Progenitor cell of endocrine pancreas (in vitro differentiated cells): ENCODE measurements around the gene SIX3. TPM values are rescaled to one million over a fixed set of nuclear protein-coding genes. Genes with fewer than 3 reads are reported as not detected.
A peak's percentile ranks its signal among the peaks of the same experiment; 100 is the strongest.

Experiments
- DNase-seq: peaks from one replicate; pipeline ENCODE4 v3.0.0; 2021; ENCODE audit warnings: low spot score; ENCODE audit not compliant: unreplicated experiment
- H3K27ac Mint-ChIP-seq: 2 replicates; pipeline ENCODE4 v1.8.0; 2021; ENCODE audit warnings: mild to moderate bottlenecking, moderate library complexity, mixed read lengths
- H3K27me3 Mint-ChIP-seq: 2 replicates; pipeline ENCODE4 v1.8.0; 2021; ENCODE audit warnings: mixed read lengths
- H3K36me3 Mint-ChIP-seq: 2 replicates; pipeline ENCODE4 v1.8.0; 2022; ENCODE audit warnings: mixed read lengths; ENCODE audit not compliant: insufficient read depth
- H3K4me1 Mint-ChIP-seq: 2 replicates; pipeline ENCODE4 v1.8.0; 2021; ENCODE audit warnings: low read depth, mixed read lengths
- H3K4me3 Mint-ChIP-seq: 2 replicates; pipeline ENCODE4 v1.8.0; 2021; ENCODE audit warnings: low read depth, mild to moderate bottlenecking, moderate library complexity, mixed read lengths
- H3K9me3 Mint-ChIP-seq: 2 replicates; pipeline ENCODE4 v1.8.0; 2021; ENCODE audit warnings: low read depth, mixed read lengths
- CTCF ChIP-seq: fragments of 200-600 bp; sonication (generic); IDR thresholded peaks from one replicate; pipeline ENCODE4 v1.5.0; 2021; ENCODE audit warnings: antibody characterized with exemption, mild to moderate bottlenecking; ENCODE audit not compliant: unreplicated experiment
- total RNA-seq: library from RNA; stranded (reverse); gene quantifications from 2 replicates; pipeline ENCODE4 v1.2.1, GENCODE V29; 2021

The SIX3 gene
- total RNA-seq, 1 donor from 2014 or later = not detected

GRCh38 chr2:44962176-44962695 lies 20.7 kb downstream of the SIX3 start:
- H3K4me1 Mint-ChIP-seq = no peaks in the 10 kb centered on the region
- DNase-seq = no peak
- no peaks in the 10 kb centered on the region for H3K9me3 Mint-ChIP-seq
- H3K4me3 Mint-ChIP-seq = no peak overlapping the region
- TF ChIP-seq CTCF = no peak
- H3K27me3 Mint-ChIP-seq = peaks cover 73% of the 10 kb centered on the region
- H3K36me3 Mint-ChIP-seq = no peaks in the 10 kb centered on the region
- H3K27ac Mint-ChIP-seq = no peak overlapping the region

- H3K4me3 Mint-ChIP-seq = no peak overlapping the region
- H3K27me3 Mint-ChIP-seq = peaks cover 70% of the 10 kb centered on the region
- peak; percentile 44 for TF ChIP-seq CTCF
- DNase-seq = no peak
- no peak overlapping the region for H3K27ac Mint-ChIP-seq
- no peaks in the 10 kb centered on the region for H3K9me3 Mint-ChIP-seq
- no peaks in the 10 kb centered on the region for H3K36me3 Mint-ChIP-seq
- H3K4me1 Mint-ChIP-seq = no peaks in the 10 kb centered on the region
Observed at GRCh38 chr2:44964752-44965236, 23.3 kb downstream of the SIX3 start.

GRCh38 chr2:44965684-44966083 lies 24.2 kb downstream of the SIX3 start:
- DNase-seq = no peak
- no peaks in the 10 kb centered on the region for H3K4me1 Mint-ChIP-seq
- TF ChIP-seq CTCF = no peak
- H3K27me3 Mint-ChIP-seq = peaks cover 66% of the 10 kb centered on the region
- H3K36me3 Mint-ChIP-seq = no peaks in the 10 kb centered on the region
- H3K27ac Mint-ChIP-seq = no peak overlapping the region
- H3K9me3 Mint-ChIP-seq = no peaks in the 10 kb centered on the region
- no peak overlapping the region for H3K4me3 Mint-ChIP-seq

- Mint-ChIP-seq H3K27ac (no peak overlapping the region), H3K4me3 (no peak overlapping the region), H3K27me3 (peaks cover 69% of the 10 kb centered on the region), H3K9me3 (no peaks in the 10 kb centered on the region), H3K36me3 (no peaks in the 10 kb centered on the region), H3K4me1 (no peaks in the 10 kb centered on the region)
- no peak for DNase-seq
- TF ChIP-seq CTCF = no peak
Observed at GRCh38 chr2:44967056-44967455, 25.6 kb downstream of the SIX3 start.

- no peaks in the 10 kb centered on the region for H3K36me3 Mint-ChIP-seq
- no peaks in the 10 kb centered on the region for H3K9me3 Mint-ChIP-seq
- no peak for DNase-seq
- H3K27me3 Mint-ChIP-seq = peaks cover 69% of the 10 kb centered on the region
- no peak overlapping the region for H3K27ac Mint-ChIP-seq
- no peak overlapping the region for H3K4me3 Mint-ChIP-seq
- no peaks in the 10 kb centered on the region for H3K4me1 Mint-ChIP-seq
- no peak for TF ChIP-seq CTCF
Observed at GRCh38 chr2:44967727-44968432, 26.4 kb downstream of the SIX3 start.
